HG02588 (cell line): Measurements from ENCODE around the gene RPS23.

Source experiments
- ATAC-seq: cut with Tn5 transposase; IDR thresholded peaks from one replicate; pipeline ENCODE4 v1.9.1; 2021; ENCODE audit warnings: mild to moderate bottlenecking, moderate library complexity; ENCODE audit not compliant: unreplicated experiment

RPS23 gene

DNA sequence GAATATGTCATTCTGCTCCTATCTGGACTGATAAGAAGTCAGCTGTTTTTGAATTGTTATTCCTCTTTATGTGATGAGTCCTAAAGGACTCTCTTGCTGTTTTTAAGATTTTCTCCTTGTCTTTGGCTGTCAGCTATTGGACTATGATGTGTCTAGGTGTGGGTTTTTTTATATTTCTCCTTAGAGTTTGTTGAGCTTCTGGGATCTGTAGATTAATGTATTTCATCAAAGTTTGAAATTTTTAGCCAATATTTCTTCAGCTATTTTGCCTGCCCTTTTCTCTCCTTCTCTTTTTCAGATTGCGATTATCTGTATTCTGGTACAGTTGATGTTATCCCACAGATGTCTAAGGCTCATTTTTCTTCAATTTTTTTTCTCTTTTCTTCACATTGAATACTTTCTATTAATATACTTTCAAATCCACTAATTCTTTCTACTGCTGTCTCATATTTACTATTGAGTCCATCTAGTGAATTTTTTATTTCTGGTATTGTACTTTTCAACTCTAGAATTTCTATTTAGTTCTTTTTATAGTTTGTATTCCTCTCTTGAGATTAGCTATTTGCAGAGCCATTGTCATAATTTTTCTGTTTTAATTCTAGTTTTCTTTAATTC, 31.1 kb downstream of the RPS23 start:
- ATAC-seq, result no peak

DNA sequence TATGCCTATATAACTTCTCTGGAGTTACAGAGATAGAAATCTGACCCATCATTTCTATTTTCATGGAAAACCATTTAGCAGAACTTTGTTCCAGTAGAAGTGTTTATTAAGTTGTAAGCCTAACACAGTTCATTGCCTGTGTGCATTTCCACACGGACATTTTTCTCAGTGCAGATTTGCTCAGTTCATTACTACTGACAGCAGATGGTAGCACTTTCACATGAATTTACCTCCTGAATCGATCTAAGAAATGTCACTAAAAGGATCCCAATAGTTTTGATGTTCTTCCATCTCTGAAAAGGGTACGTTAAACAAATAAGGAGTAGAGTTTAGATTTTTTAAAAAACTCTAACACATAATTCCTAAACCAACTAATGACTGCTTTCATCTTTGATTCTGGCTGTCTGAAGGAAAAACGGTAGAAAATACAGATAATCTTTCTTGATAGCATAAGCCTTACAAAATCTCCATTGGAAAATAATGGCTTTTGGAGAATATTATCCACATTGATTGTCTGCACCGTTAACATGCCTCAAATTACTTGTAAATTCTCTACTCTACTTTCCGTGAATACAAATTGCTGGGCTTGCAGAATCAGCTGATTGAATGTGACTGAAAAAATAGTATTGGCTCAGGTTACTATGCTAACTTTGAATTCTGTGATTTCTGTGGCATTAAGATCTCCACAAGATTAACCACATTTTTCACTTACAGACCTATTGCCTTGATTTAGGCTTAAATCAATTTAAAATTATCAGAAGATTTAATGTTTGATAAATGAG, 33.1 kb downstream of the RPS23 start:
- no peak for ATAC-seq

DNA sequence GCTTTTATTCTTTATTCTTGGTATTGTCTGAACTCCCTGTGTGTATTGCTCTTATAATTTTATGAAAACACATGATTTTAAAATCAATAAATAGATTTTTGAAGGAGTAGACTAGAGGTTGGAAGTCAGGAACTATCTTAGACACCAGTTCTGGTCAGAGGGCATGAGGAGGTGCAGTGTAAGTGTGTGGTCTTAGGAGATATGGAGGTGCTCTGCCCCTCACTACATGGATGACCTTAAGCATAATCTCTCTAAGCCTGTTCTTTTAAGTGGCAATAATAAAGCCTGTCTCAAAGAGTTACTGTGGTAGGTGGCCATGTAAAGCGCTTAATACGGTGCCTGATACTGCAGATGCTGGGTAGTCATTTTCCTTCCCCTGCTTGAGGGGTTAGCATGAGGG, 34.0 kb downstream of the RPS23 start:
- ATAC-seq, result no peak

DNA sequence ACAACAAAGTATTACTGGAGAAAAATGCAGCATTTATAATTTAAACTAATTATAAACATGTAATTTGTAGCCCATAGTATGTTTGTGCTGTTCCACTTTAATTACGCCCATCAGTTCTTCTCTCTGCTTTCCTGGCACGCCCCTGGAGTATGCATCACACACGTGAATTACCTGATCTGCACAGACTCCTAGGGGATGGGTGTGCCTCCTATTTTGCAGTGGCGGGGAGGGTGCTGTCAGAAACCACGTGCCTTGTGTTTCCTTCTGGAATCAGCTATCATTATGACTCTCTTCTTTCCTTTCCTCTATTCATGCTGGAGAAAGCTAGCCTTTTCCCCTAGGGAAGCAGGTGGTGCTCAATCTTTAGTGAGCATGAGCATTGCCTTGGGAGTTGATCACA, 43.3 kb downstream of the RPS23 start:
- no peak for ATAC-seq

DNA sequence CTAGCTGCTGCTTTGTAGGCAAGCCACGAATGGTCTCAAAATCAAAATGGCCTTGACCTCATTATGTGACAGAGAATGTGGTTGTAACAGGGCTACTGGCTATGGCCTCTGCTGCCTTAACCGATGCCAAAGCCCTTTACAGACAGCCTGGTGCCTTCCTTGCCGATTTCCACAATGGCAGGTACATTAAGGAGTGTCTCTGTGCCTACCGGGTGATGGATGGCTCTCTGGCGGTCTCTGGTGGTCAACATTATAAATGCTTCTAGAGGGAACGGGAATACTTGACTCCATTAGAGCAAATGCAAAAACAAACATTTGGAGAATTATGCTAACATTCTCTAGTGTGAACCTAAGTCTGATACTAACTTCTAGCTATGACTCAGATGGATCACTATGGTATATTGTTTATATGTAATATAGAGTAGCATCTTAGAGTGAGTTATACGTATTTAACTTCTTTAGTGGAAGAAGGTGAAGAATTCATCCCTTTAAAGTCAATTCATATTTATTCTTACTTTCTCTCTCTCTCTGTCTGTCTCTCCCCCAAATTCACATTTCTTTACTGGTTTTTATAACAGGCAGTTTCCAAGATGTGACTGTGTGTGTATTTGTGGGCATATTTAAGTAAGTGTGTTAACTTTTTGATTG, 52.5 kb downstream of the RPS23 start:
- no peak for ATAC-seq
